ENCODE data around the gene METTL21A. TPM values are rescaled to one million over a fixed set of nuclear protein-coding genes. Genes with fewer than 3 reads are reported as not detected.

The METTL21A gene
- polyA plus RNA-seq, 1 donor from 2014 or later: 40.8 TPM

- no peaks in the 10 kb centered on the region for H3F3A ChIP-seq (ENCODE audit: insufficient read depth, low read length, poor library complexity, severe bottlenecking)
Measured at GRCh38 chr2:207565736-207566500, 59.3 kb downstream of the METTL21A start.

More at GRCh38 chr2:207565736-207566500, 59.3 kb downstream of the METTL21A start:
- no peaks in the 10 kb centered on the region for H4K20me1 ChIP-seq (ENCODE audit: insufficient read depth)
- H3K36me3 ChIP-seq (ENCODE audit: insufficient read depth, low read length): peaks cover 6% of the 10 kb centered on the region
- H3K27ac ChIP-seq (ENCODE audit: low read length): no peak overlapping the region
- no peaks in the 10 kb centered on the region for H3K9me2 ChIP-seq (ENCODE audit: insufficient read depth, low read length)
- no peaks in the 10 kb centered on the region for H3K9me3 ChIP-seq (ENCODE audit: low read length)
- no peak for TF ChIP-seq MXI1 (conservative IDR thresholded peaks at IDR 0.05; ENCODE audit: poor library complexity, severe bottlenecking)
- no peak for TF ChIP-seq SMC3 (conservative IDR thresholded peaks at IDR 0.05; ENCODE audit: poor library complexity)
- no peak for TF ChIP-seq EP300 (conservative IDR thresholded peaks at IDR 0.05; ENCODE audit: poor library complexity, severe bottlenecking)
- no peak for TF ChIP-seq REST (IDR thresholded peaks at IDR 0.05; ENCODE audit: borderline replicate concordance)
- no peak for TF ChIP-seq EZH2 (IDR thresholded peaks at IDR 0.05; ENCODE audit: borderline replicate concordance, insufficient read depth, low read length, poor library complexity, severe bottlenecking)
- TF ChIP-seq RAD21 (conservative IDR thresholded peaks at IDR 0.05): no peak
- no peak for TF ChIP-seq POLR2AphosphoS5 (IDR thresholded peaks at IDR 0.05)
- TF ChIP-seq CTCF (IDR thresholded peaks at IDR 0.05; ENCODE audit: poor library complexity, severe bottlenecking): no peak
- no peak for TF ChIP-seq TAF1 (IDR thresholded peaks at IDR 0.05; ENCODE audit: low read depth)
- H3K9ac ChIP-seq (ENCODE audit: low read length): no peak overlapping the region
- H2AFZ ChIP-seq (ENCODE audit: low read depth, low read length): no peak overlapping the region
- H3K79me2 ChIP-seq (replicated peaks; ENCODE audit: insufficient read depth, low read length): peaks cover 3% of the 10 kb centered on the region
- H3K4me2 ChIP-seq (ENCODE audit: low read length): no peak overlapping the region
- H3K27me3 ChIP-seq (ENCODE audit: insufficient read depth, low read depth, low read length): no peaks in the 10 kb centered on the region
- H3K4me3 ChIP-seq (ENCODE audit: low read length): no peak overlapping the region

Small RNAs within 50 kb of the gene (small RNA-seq; reads per million reads assigned to genes)
- gene RPS29P9: 0 reads per million in 3 experiments

Other genes starting within 250 kb of the METTL21A start
- 32.6 and 38.7 TPM in 2 replicates for gene CREB1, start 95.4 kb downstream of the METTL21A start, polyA plus RNA-seq
- gene CCNYL1, start 86.2 kb upstream of the METTL21A start, polyA plus RNA-seq: 12.1 and 14.7 TPM in 2 replicates
- 0.99 and 2.4 TPM in 2 replicates for gene FZD5, start 144.5 kb upstream of the METTL21A start, polyA plus RNA-seq

Data from neural cell (in vitro differentiated cells).